GM12864 (cell line): ENCODE data around the gene NPHP4.

Experiments used
- DNase-seq: peaks from one replicate; pipeline ENCODE4 v3.0.0-alpha.2; 2011; ENCODE audit warnings: low read depth
- H3K4me3 ChIP-seq: 2 replicates; pipeline ENCODE4 v1.5.1; 2011; ENCODE audit warnings: mild to moderate bottlenecking, low read depth, low read length, control low read depth
- TF ChIP-seq, protein P1 (sequence below): IDR thresholded peaks from 2 replicates; pipeline ENCODE4 v1.5.1; 2011; ENCODE audit warnings: low read depth, mild to moderate bottlenecking, moderate library complexity, low read length, control low read depth, inconsistent platforms; ENCODE audit errors: missing control alignments

Gene NPHP4

GRCh38 chr1:6008696-6009095 lies 16.5 kb upstream of the NPHP4 start:
- no peak for DNase-seq
- H3K4me3 ChIP-seq: no peak overlapping the region
- TF ChIP-seq, protein P1, sequence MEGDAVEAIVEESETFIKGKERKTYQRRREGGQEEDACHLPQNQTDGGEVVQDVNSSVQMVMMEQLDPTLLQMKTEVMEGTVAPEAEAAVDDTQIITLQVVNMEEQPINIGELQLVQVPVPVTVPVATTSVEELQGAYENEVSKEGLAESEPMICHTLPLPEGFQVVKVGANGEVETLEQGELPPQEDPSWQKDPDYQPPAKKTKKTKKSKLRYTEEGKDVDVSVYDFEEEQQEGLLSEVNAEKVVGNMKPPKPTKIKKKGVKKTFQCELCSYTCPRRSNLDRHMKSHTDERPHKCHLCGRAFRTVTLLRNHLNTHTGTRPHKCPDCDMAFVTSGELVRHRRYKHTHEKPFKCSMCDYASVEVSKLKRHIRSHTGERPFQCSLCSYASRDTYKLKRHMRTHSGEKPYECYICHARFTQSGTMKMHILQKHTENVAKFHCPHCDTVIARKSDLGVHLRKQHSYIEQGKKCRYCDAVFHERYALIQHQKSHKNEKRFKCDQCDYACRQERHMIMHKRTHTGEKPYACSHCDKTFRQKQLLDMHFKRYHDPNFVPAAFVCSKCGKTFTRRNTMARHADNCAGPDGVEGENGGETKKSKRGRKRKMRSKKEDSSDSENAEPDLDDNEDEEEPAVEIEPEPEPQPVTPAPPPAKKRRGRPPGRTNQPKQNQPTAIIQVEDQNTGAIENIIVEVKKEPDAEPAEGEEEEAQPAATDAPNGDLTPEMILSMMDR: no peak

DNA sequence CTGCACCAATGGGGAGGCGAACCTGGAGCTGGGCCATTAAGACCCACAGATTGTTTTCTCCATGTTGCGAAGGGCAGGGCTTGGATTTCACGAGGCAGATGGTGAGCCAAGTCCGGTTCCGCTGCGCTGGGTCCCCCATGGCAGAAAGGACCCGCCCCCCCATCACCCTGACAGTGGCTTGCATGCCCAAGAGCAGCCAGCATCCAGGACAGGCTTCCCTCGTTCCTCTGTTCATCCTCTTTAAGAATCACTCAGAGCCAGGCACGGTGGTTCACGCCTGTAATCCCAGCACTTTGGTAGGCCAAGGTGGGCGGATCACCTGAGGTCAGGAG lies 15.8 kb upstream of the NPHP4 start:
- TF ChIP-seq, protein P1: no peak
- H3K4me3 ChIP-seq: no peak overlapping the region
- no peak for DNase-seq

DNA sequence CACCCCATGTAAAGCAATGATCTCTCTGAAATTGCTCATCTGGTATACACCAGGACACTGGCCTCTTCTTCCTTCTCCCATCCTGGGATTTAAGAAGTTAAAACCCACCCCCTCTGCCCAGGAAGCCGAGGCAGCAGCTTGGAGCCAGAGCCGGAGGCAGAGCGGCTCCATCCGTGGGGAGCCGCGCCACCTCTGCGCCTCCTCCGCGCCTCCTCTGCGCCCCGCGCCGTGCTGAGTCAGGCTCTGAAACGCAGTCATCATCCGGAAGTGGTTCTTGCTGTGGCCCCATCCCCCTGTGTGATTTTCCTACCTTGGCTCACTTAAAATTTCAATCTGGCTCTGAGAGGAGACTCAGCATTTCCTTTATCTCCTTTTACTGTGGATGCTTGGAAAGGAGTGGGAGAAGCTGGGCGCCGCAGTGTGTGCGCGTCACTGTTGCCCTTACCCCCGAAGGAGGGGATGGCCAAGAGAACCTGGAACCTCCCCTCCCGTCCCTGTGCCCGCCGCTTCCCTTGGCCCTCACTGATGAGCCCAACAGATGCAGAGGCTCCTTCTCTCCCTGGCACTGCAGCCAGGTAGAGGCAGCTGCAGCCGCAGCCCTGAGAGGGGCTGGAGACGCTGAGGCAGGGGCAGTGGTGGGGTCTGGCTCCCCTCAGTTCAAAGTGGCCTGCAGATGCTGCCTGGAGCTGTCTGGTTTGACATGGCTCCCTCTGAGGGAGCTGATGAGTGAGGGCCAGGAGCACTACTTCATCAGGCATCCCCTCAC lies 15.3 kb upstream of the NPHP4 start:
- DNase-seq: no peak
- H3K4me3 ChIP-seq: no peak overlapping the region
- TF ChIP-seq, protein P1: no peak

DNA sequence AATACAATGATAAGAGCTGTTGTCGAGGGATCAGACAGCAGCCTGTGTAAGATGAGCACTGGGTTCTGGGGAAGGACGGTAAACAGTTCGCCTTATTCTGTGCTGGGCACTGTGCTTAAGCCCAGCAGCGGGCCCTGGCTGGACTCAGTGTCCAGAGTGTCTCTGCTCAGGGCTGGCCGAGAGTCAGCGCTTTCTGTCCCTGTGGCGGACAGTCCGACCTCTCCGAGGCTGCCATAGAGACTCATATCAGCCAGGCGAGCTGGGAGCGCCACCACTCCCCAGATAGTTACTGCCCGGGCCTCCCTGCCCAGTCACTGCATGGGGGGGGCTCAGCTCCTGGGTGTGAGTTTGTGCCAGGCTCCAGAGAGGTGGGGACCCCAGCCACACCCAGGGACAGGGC lies 14.7 kb upstream of the NPHP4 start:
- H3K4me3 ChIP-seq: no peak overlapping the region
- TF ChIP-seq, protein P1: no peak
- DNase-seq: no peak

DNA sequence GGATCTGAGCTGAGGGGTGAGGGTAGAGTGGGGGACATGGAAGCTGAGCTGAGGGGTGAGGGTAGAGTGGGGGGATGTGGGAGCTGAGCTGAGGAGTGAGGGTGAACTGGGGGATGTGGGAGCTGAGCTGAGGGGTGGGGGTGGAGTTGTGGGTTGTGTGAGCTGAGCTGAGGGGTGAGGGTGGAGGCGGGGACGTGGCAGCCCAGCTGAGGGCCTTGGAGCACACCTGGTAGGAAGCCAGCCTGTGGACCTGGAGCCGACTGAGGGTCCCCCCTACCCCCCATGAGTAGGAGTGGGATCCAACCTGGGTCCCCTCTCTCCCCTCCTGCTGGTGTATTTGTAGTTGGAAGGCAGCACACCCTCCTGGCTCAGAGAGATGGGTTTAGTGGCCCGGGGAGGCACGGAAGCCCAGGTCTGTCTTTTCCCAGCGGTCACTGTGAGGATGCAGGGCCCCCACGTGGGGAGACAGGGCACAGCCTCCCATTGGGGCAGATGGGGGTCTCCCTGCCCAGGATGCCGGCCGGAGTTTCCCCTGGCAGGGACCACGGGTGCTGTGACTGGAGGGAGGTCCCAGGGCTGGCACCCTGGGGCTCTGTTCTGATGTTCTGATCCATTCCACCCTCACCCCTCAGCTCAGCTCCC lies 13.2 kb upstream of the NPHP4 start:
- TF ChIP-seq, protein P1: no peak
- no peak for DNase-seq
- H3K4me3 ChIP-seq: no peak overlapping the region

DNA sequence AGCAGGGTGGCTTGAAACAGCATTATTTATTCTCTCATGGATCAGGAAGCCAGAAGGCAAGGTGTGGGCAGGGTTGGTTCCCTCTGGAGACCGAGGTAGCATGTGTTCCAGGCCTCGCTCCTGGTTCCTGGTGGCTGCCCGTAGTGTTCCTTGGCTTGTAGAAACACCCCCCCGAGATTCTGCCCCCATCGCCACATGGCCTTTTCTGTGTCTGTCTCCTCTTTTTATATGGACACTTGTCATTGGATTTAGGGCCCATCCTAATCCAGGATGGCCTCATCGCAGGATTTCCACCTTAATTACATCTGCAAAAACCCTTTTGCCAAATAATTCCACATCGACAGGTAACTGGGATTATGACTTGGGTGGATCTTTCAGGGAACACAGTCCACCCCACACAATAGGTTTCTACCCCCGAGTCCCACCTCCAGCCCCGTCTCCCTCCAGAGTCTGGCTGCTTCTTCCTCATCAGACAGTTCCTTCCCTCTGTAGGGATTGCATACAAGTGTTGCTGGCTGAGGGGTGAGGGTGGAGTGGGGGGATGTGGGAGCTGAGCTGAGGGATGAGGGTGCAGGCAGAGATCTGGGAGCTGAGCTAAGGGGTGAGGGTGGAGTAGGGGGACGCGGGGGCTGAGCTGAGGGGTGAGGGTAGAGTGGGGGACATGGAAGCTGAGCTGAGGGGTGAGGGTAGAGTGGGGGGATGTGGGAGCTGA lies 12.3 kb upstream of the NPHP4 start:
- TF ChIP-seq, protein P1: no peak
- no peak for DNase-seq
- H3K4me3 ChIP-seq: no peak overlapping the region
